A549 (cell line): Measurements from ENCODE around the gene IL17RC.

Experiments
- CEBPB ChIP-seq, 2 experiments: fragments of >200 bp in 1 of 2; sonication (Bioruptor Twin) in 1 of 2; formaldehyde crosslinking in 1 of 2; IDR thresholded peaks; 2 replicates each; pipeline ENCODE4 v1.6.1; 2012 to 2016
- CTCF ChIP-seq: fragments of >200 bp; sonication (Bioruptor Twin); formaldehyde crosslinking; IDR thresholded peaks from 3 replicates; pipeline ENCODE4 v1.5.1; 2016
- EP300 ChIP-seq, 2 experiments: fragments of >200 bp; sonication (Bioruptor Twin); formaldehyde crosslinking; IDR thresholded peaks; 2 replicates in 1 of 2; 3 replicates in 1 of 2; pipeline ENCODE4 v1.6.1; 2016 to 2017
- FOSL2 ChIP-seq, 2 experiments: fragments of 450-650 bp in 1 of 2; fragments of >200 bp in 1 of 2; sonication (Bioruptor Twin) in 1 of 2; formaldehyde crosslinking; IDR thresholded peaks; 2 replicates each; pipeline versions ENCODE4 v1.5.0 to v1.6.1; 2016 to 2020; ENCODE audit warnings: mild to moderate bottlenecking in 1 of 2, moderate library complexity in 1 of 2
- FOXS1 ChIP-seq: fragments of 250-450 bp; sonication (Bioruptor Pico); IDR thresholded peaks from 2 replicates; pipeline ENCODE4 v1.5.0; 2020; ENCODE audit warnings: mild to moderate bottlenecking, moderate library complexity
- HMGXB4 ChIP-seq: fragments of 250-450 bp; sonication (Bioruptor Pico); IDR thresholded peaks from 2 replicates; pipeline ENCODE4 v1.5.0; 2021; ENCODE audit warnings: mild to moderate bottlenecking, moderate library complexity, borderline replicate concordance
- POLR2A ChIP-seq: IDR thresholded peaks from 2 replicates; pipeline ENCODE4 v1.6.1; 2012; ENCODE audit warnings: mild to moderate bottlenecking, low read length
- TF ChIP-seq, protein P1 (sequence below): fragments of 450-650 bp; IDR thresholded peaks from 2 replicates; pipeline ENCODE4 v1.6.1; 2014; ENCODE audit warnings: antibody characterized with exemption

DNA sequence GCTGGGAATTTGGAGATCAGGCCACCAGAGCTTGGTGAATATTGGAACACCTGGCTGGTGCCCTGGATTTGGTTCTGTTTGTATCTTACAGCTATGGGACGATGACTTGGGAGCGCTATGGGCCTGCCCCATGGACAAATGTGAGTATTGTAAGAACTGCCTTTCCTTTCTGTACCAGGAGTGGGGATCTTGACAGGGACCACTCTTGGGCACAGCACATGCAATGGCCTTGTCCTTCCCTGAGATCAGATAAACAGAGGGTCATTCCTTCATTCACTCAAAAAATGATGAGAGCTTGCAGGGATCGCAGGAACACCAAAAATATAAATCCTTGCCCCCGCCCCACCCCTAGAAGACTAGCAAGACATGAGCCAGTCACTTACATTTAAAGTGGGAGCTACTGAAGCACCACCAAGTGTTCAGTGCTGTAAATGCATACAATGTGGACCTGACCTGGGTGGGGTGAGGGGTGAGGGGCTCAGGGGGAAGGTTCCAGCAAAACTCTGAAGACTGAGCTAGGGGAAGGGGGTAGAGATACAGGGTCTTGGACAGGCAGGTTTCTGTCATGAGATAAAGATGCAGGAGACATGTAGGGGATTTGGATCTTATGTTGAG is 14.0 kb downstream of the IL17RC start:
- TF ChIP-seq POLR2A: no peak
- TF ChIP-seq EP300 (IDR thresholded peaks at IDR 0.05): no peak
- TF ChIP-seq CTCF: no peak
- no peak for TF ChIP-seq FOXS1 (CRISPR knock-in tag)
- no peak for TF ChIP-seq FOSL2 (IDR thresholded peaks at IDR 0.05)
- TF ChIP-seq FOSL2 (CRISPR knock-in tag; IDR thresholded peaks at IDR 0.05): no peak
- no peak for TF ChIP-seq HMGXB4 (CRISPR knock-in tag)
- TF ChIP-seq CEBPB (IDR thresholded peaks at IDR 0.05): no peak
- TF ChIP-seq, protein P1, sequence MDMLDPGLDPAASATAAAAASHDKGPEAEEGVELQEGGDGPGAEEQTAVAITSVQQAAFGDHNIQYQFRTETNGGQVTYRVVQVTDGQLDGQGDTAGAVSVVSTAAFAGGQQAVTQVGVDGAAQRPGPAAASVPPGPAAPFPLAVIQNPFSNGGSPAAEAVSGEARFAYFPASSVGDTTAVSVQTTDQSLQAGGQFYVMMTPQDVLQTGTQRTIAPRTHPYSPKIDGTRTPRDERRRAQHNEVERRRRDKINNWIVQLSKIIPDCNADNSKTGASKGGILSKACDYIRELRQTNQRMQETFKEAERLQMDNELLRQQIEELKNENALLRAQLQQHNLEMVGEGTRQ: no peak
